Measurements from ENCODE around the gene RXRA.

DNA sequence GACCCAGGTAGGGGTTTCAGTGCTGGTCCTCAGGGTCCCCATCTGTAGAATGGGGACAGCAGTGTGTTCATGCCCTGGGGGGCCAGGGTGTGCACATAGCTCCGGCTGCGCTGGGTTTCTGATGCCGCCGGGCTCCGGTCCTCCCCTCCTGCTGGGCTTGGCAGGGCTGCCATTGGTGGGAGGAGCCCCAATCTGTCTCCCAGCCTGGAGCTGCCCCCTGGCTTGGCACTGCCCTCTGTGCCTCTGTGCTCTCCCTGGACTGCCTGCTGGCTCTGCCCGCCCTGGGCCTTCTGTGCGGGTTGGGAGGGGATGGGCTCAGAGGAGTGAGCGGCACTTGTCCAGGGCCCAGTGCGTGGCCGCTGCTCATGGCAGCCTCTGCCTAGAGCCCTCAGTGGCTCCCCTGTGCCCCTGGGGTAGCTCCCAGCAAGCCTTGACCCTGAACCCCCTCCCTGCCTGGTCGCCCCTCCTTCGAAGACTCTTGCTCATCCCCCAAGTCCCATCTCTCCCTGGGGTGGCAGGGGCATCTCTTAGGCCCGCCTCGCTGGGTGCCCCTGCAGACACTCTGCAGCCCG lies 35.7 kb downstream of the RXRA start:
- TF ChIP-seq, protein P1, sequence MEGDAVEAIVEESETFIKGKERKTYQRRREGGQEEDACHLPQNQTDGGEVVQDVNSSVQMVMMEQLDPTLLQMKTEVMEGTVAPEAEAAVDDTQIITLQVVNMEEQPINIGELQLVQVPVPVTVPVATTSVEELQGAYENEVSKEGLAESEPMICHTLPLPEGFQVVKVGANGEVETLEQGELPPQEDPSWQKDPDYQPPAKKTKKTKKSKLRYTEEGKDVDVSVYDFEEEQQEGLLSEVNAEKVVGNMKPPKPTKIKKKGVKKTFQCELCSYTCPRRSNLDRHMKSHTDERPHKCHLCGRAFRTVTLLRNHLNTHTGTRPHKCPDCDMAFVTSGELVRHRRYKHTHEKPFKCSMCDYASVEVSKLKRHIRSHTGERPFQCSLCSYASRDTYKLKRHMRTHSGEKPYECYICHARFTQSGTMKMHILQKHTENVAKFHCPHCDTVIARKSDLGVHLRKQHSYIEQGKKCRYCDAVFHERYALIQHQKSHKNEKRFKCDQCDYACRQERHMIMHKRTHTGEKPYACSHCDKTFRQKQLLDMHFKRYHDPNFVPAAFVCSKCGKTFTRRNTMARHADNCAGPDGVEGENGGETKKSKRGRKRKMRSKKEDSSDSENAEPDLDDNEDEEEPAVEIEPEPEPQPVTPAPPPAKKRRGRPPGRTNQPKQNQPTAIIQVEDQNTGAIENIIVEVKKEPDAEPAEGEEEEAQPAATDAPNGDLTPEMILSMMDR (IDR thresholded peaks at IDR 0.05), result no peak
- TF ChIP-seq POLR2A (IDR thresholded peaks at IDR 0.05) (no peak), EP300 (IDR thresholded peaks at IDR 0.05) (no peak)

Data from tibial nerve (tissue), 4 donors.